Parathyroid adenoma (tissue), 2 donors: ENCODE measurements around the gene EPS8.

Source experiments
- H2AFZ ChIP-seq: fragments of 300-600 bp; sonication (generic); one replicate; pipeline ENCODE4 v1.7.0; 2017; ENCODE audit warnings: antibody characterized with exemption, mild to moderate bottlenecking
- H3K27ac ChIP-seq: fragments of 300-600 bp; sonication (generic); one replicate; pipeline ENCODE4 v1.7.0; 2017
- H3K27me3 ChIP-seq: fragments of 300-600 bp; sonication (generic); one replicate; pipeline ENCODE4 v1.7.0; 2017; ENCODE audit warnings: low read length; ENCODE audit not compliant: control insufficient read depth, insufficient read depth
- H3K36me3 ChIP-seq: fragments of 300-600 bp; sonication (generic); one replicate; pipeline ENCODE4 v1.7.0; 2017; ENCODE audit warnings: low read length; ENCODE audit not compliant: control insufficient read depth, insufficient read depth
- H3K4me1 ChIP-seq: fragments of 300-600 bp; sonication (generic); one replicate; pipeline ENCODE4 v1.7.0; 2017; ENCODE audit warnings: control low read depth
- H3K4me2 ChIP-seq: fragments of 300-600 bp; sonication (generic); one replicate; pipeline ENCODE4 v1.7.0; 2017; ENCODE audit warnings: low read length
- H3K4me3 ChIP-seq: fragments of 300-600 bp; sonication (generic); one replicate; pipeline ENCODE4 v1.7.0; 2017; ENCODE audit warnings: low read depth, low read length
- H3K79me2 ChIP-seq: fragments of 300-600 bp; sonication (generic); one replicate; pipeline ENCODE4 v1.7.0; 2017; ENCODE audit warnings: control low read depth
- H3K9ac ChIP-seq: fragments of 300-600 bp; sonication (generic); one replicate; pipeline ENCODE4 v1.7.0; 2017; ENCODE audit warnings: mild to moderate bottlenecking
- H3K9me3 ChIP-seq: fragments of 300-600 bp; sonication (generic); one replicate; pipeline ENCODE4 v1.7.0; 2017; ENCODE audit warnings: low read length; ENCODE audit not compliant: control insufficient read depth
- CTCF ChIP-seq: fragments of 300-600 bp; sonication (generic); IDR thresholded peaks from one replicate; pipeline ENCODE4 v1.7.0; 2017; ENCODE audit warnings: antibody characterized with exemption, mild to moderate bottlenecking
- donor health status: primary hyperparathyroidism.

Gene EPS8

GRCh38 chr12:15824516-15824915 lies 35.3 kb upstream of the EPS8 start:
- no peak overlapping the region for H3K27ac ChIP-seq
- H3K4me3 ChIP-seq: no peak overlapping the region
- H3K4me1 ChIP-seq: no peaks in the 10 kb centered on the region
- no peaks in the 10 kb centered on the region for H3K27me3 ChIP-seq
- H3K79me2 ChIP-seq: no peaks in the 10 kb centered on the region
- no peak overlapping the region for H3K9ac ChIP-seq
- H3K36me3 ChIP-seq: no peaks in the 10 kb centered on the region
- TF ChIP-seq CTCF: no peak
- no peaks in the 10 kb centered on the region for H3K9me3 ChIP-seq
- H3K4me2 ChIP-seq: no peak overlapping the region
- H2AFZ ChIP-seq: no peak overlapping the region

- TF ChIP-seq CTCF: no peak
- no peak overlapping the region for H2AFZ ChIP-seq
- no peak overlapping the region for H3K4me2 ChIP-seq
- H3K9ac ChIP-seq: no peak overlapping the region
- H3K79me2 ChIP-seq: no peaks in the 10 kb centered on the region
- H3K9me3 ChIP-seq: no peaks in the 10 kb centered on the region
- H3K27ac ChIP-seq: no peak overlapping the region
- H3K36me3 ChIP-seq: no peaks in the 10 kb centered on the region
- no peaks in the 10 kb centered on the region for H3K27me3 ChIP-seq
- no peaks in the 10 kb centered on the region for H3K4me1 ChIP-seq
- H3K4me3 ChIP-seq: no peak overlapping the region
These were observed 34.4 kb upstream of the EPS8 start for GRCh38 chr12:15823360-15824128.

- Histone ChIP-seq H3K4me2 (no peak overlapping the region), H3K27ac (no peak overlapping the region), H3K36me3 (no peaks in the 10 kb centered on the region), H3K9me3 (no peaks in the 10 kb centered on the region), H3K4me3 (no peak overlapping the region), H3K4me1 (no peaks in the 10 kb centered on the region), H3K9ac (no peak overlapping the region), H3K27me3 (no peaks in the 10 kb centered on the region), H3K79me2 (no peaks in the 10 kb centered on the region), H2AFZ (no peak overlapping the region)
- no peak for TF ChIP-seq CTCF
These were observed 30.7 kb upstream of the EPS8 start for GRCh38 chr12:15819644-15820437.

- Histone ChIP-seq H3K4me1 (no peaks in the 10 kb centered on the region), H3K4me3 (no peak overlapping the region), H3K9me3 (no peaks in the 10 kb centered on the region), H3K79me2 (no peaks in the 10 kb centered on the region), H2AFZ (no peak overlapping the region), H3K9ac (no peak overlapping the region), H3K27ac (no peak overlapping the region), H3K27me3 (no peaks in the 10 kb centered on the region), H3K4me2 (no peak overlapping the region), H3K36me3 (no peaks in the 10 kb centered on the region)
- TF ChIP-seq CTCF: no peak
These were observed 29.2 kb upstream of the EPS8 start for GRCh38 chr12:15818418-15818817.
